ENCODE results near the gene GEMIN2.
"Not testable (repeated sequence)": the region's sequence is repeated elsewhere in the genome, so short reads cannot be mapped to it uniquely, and the experiment has no call there.

DNA sequence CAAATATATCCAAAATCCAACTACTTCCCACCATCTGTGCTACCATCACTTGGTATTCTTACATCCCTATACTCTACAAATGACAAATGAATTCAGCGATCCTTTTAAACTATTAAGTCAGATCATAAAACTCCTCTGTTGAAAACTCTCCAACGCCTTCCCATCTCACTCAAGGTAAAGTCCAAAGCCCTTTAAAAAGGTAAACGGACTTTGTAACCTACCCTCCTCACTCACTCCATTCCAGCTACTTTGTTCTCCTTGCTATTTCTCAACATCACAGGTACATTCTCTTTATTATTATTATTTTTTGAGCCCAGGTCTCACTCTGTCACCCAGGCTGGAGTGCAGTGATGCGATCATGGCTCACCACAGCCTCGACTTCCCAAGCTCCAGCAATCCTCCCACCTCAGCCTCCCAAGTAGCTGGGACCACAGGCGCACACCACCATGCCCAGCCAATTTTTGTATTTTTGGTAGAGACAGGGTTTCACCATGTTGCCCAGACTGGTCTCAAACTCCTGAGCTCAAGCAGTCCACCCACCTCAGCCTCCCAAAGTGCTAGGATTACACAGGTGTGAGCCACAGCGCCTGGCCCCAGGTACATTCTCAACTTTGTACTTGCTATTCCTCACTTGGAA lies 44.8 kb upstream of the GEMIN2 start:
- not testable (repeated sequence) for TF ChIP-seq CTCF, POLR2A (IDR thresholded peaks at IDR 0.05)
